ENCODE measurements around the gene ACO1. TPM values are rescaled to one million over a fixed set of nuclear protein-coding genes. Genes with fewer than 3 reads are reported as not detected.

Gene ACO1
- polyA plus RNA-seq, 1 experiment = 330 TPM

DNA sequence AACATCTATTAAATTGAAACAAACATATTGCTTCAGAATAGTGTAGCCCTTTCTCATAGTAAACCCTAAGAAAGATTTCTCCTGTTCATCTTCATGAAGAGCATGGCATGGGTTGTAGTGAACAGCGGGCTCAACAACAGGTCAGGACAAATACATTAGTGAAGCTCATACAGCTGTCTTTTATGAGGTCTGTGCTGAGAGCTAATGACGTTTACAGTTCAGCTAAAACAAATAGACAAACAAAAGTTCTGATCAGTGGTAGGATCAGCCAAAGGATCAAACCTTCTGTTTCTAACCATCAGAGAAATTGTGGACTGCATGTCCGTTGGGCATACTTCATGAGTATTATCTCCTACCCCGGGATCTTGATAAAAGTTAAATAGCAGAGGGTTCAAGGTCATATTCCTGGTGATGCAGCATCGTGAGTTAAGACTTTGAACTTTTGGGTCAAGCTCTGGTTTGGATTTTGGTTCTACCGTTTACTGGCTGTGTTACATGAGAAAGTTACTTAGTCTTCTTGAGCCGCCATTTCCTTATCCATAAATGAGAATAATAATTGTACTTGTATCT, 37.9 kb downstream of the ACO1 start:
- ChIA-PET CTCF (interaction anchor here (0.8 kb wide), 1 partner anchor 11 kb away, joined by 3 read pairs; no protein-coding TSS in a partner anchor), POLR2A (no interaction called here)
- no peaks in the 10 kb centered on the region for H3K9me3 ChIP-seq (ENCODE audit: control insufficient read depth, insufficient read depth, low read length)
- no peak overlapping the region for H3K27ac ChIP-seq (ENCODE audit: low read depth, low read length)
- H3K4me3 ChIP-seq (ENCODE audit: low read depth, low read length) = no peak overlapping the region
- H3K27me3 ChIP-seq (ENCODE audit: control insufficient read depth, insufficient read depth, low read length) = no peaks in the 10 kb centered on the region
- TF ChIP-seq, protein P1, sequence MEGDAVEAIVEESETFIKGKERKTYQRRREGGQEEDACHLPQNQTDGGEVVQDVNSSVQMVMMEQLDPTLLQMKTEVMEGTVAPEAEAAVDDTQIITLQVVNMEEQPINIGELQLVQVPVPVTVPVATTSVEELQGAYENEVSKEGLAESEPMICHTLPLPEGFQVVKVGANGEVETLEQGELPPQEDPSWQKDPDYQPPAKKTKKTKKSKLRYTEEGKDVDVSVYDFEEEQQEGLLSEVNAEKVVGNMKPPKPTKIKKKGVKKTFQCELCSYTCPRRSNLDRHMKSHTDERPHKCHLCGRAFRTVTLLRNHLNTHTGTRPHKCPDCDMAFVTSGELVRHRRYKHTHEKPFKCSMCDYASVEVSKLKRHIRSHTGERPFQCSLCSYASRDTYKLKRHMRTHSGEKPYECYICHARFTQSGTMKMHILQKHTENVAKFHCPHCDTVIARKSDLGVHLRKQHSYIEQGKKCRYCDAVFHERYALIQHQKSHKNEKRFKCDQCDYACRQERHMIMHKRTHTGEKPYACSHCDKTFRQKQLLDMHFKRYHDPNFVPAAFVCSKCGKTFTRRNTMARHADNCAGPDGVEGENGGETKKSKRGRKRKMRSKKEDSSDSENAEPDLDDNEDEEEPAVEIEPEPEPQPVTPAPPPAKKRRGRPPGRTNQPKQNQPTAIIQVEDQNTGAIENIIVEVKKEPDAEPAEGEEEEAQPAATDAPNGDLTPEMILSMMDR (IDR thresholded peaks at IDR 0.05; ENCODE audit: low read depth, low read length) = no peak
- DNase-seq (ENCODE audit: low read depth, low spot score) = no peak

DNA sequence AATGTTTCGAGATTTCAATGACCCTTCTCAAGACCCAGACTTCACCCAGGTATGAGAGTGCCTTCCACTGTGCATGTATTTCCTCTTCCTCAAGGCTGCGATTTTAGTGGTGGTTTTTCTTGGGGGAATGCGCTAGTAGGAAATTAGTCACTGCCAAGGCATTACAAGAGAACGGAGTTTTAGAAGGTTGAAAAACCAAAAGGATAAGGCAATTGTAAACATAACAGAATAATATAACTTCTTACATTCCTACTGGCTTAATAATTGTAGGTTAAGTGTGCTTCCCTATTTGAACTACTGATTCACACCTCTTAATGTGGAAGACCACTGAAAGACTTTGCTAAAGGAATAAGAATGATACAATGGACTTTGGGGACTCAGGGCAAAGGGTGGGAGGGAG, 38.9 kb downstream of the ACO1 start:
- peak; percentile 44 for DNase-seq (ENCODE audit: low read depth, low spot score)
- Histone ChIP-seq H3K4me3 (ENCODE audit: low read depth, low read length) (no peak overlapping the region), H3K9me3 (ENCODE audit: control insufficient read depth, insufficient read depth, low read length) (no peaks in the 10 kb centered on the region), H3K27me3 (ENCODE audit: control insufficient read depth, insufficient read depth, low read length) (no peaks in the 10 kb centered on the region), H3K27ac (ENCODE audit: low read depth, low read length) (peak overlapping the region; percentile 49)
- POLR2A ChIA-PET = no interaction called here
- TF ChIP-seq, protein P1 (IDR thresholded peaks at IDR 0.05; ENCODE audit: low read depth, low read length) = no peak
- CTCF ChIA-PET = no interaction called here

GRCh38 chr9:32424616-32425015, 40.2 kb downstream of the ACO1 start:
- peak overlapping the region; percentile 58 for H3K27ac ChIP-seq (ENCODE audit: low read depth, low read length)
- ChIA-PET CTCF (no interaction called here), POLR2A (no interaction called here)
- DNase-seq (ENCODE audit: low read depth, low spot score) = no peak
- TF ChIP-seq, protein P1 (IDR thresholded peaks at IDR 0.05; ENCODE audit: low read depth, low read length) = no peak
- no peaks in the 10 kb centered on the region for H3K27me3 ChIP-seq (ENCODE audit: control insufficient read depth, insufficient read depth, low read length)
- H3K9me3 ChIP-seq (ENCODE audit: control insufficient read depth, insufficient read depth, low read length) = no peaks in the 10 kb centered on the region
- no peak overlapping the region for H3K4me3 ChIP-seq (ENCODE audit: low read depth, low read length)

DNA sequence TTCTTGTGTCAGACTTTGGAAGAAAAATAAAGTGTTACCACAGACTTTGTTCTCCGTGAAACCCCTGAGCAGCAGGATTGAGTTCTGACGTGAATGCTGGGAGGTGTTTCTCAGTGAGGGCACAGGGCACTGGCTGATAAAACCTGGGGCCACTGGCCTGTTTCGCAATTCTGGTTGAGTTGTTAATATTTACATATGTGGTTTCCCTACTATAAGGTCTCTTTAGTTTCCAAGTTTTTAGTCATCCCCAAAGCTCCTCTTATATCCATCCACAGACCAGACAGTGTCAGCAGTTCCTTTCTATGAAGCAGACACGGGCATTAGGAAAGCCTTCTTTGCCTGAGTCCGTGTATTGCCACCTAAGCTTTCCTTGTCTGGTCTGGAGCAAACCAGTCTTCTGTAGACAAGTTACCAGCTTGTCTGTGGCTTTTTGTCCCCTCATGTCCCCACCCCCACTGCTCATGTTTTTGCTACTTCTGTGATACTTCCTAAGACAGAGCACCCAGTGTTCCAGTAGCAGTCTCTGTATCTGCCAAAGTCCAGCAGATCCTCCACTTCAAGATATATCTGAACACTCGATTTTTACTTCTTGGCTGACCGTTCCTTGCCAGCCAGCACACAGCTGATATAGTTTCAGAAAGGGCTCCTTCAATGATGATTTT, 42.0 kb downstream of the ACO1 start:
- Histone ChIP-seq H3K27ac (ENCODE audit: low read depth, low read length) (peak overlapping the region; percentile 94), H3K4me3 (ENCODE audit: low read depth, low read length) (no peak overlapping the region), H3K27me3 (ENCODE audit: control insufficient read depth, insufficient read depth, low read length) (no peaks in the 10 kb centered on the region), H3K9me3 (ENCODE audit: control insufficient read depth, insufficient read depth, low read length) (no peaks in the 10 kb centered on the region)
- peak; percentile 95 for DNase-seq (ENCODE audit: low read depth, low spot score)
- ChIA-PET CTCF (interaction anchor here (0.6 to 3.0 kb wide), 6 partner anchors 27 to 177 kb away, joined by 3 to 23 read pairs (median 4); no protein-coding TSS in a partner anchor), POLR2A (interaction anchor here (0.7 to 1.4 kb wide), 5 partner anchors 8 to 598 kb away, joined by 3 to 8 read pairs (median 3); partner anchors contain the start of genes ACO1 and DNAJA1)
- TF ChIP-seq, protein P1 (IDR thresholded peaks at IDR 0.05; ENCODE audit: low read depth, low read length) = no peak
